Measurements from ENCODE around the gene ZNF682. TPM values are rescaled to one million over a fixed set of nuclear protein-coding genes. Genes with fewer than 3 reads are reported as not detected.
"Not testable (repeated sequence)": the region's sequence is repeated elsewhere in the genome, so short reads cannot be mapped to it uniquely, and the experiment has no call there.

The ZNF682 gene
- total RNA-seq, 1 experiment from 2014 or later = 4.5 TPM

DNA sequence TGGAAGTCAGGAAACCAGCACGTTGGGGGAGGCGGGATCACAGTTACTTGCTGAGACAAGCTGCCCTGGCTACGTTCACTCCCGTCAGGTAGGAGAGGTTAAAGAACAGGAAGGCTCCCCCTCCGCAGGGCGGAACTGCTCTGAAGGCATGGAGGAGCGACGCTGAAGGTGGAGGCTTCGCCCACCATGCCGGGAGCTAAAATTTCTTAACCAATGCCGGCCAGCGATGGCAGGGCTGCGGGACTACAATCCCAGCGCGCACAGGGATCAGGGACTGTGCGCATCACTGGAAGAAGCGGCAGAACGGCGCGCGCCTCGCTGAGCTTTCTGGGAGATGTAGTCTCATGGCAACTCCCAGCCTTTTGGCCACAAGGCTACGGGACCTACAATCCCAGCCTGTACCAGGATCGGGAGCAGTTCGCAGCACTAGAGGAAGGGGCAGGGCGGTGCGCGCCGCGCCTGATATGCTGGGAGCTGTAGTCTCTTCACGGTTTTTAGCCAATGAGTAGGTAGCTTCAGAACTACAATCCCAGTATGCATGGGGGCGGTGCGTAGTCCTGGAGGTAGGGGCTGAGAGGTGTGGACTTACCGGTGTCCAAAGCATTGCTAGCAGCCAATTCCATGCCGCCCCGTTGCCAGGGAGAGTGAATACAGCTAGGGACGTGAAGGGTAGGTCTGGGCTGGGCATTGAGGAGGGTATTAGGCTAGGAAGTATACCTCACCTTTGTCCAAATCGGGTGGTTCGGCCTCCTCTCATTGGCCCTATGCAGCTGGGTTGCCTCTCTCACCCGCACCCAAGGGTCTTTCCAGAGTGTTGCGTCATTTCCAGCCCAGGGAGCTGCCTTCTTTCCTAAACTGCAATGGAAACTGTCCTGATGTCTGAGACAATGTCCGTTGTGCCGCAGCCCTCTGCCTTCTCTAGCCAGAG is 12.8 kb upstream of the ZNF682 start:
- peak overlapping the region; percentile 94 for H3K27ac ChIP-seq (ENCODE audit: low read length)
- CTCF ChIA-PET = no interaction called here

DNA sequence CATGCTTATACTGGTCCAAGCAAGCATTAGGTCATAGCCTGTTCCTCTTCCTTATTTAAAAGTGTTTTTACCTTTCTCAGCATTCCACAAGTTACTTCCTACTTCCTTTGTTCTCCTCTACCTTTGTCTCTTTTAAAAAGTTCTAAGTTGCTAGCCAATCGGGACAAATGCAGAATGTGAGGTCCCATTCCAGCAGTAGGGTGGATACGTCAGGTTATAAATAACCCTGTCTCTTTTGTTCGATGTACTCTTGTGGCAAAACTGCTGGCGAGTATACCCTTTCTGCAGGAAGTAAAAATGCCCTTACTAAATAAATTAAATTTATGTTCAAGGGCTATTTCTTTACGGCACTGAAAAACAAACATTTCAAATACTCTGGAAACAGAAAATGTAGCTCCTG is 6.4 kb upstream of the ZNF682 start:
- CTCF ChIA-PET; H3K27ac ChIP-seq (ENCODE audit: low read length); H3K9me3 ChIP-seq (ENCODE audit: control insufficient read depth, insufficient read depth, low read depth, low read length); intact Hi-C loops (cut with micrococcal nuclease; ENCODE audit: unreplicated experiment); DNase-seq (ENCODE audit: low read depth, low spot score); BruUV-seq (replicated peaks); H3K36me3 ChIP-seq (ENCODE audit: control insufficient read depth, insufficient read depth, low read length); ATAC-seq; H3K27me3 ChIP-seq (ENCODE audit: control insufficient read depth, insufficient read depth, low read length); H3K4me3 ChIP-seq (ENCODE audit: low read depth in 2 of 2, low read length in 2 of 2); H3K4me1 ChIP-seq (ENCODE audit: control insufficient read depth, insufficient read depth, low read length); POLR2A ChIA-PET; in situ Hi-C loops (cut with HindIII; ENCODE audit: low pct_unique_long_range_greater_than_20kb, low sequenced_read_pairs): not testable (repeated sequence)

More for the DNA sequence above, 12.8 kb upstream of the ZNF682 start:
- intact Hi-C loops (cut with micrococcal nuclease; ENCODE audit: unreplicated experiment) (no loop called here), in situ Hi-C loops (cut with HindIII; ENCODE audit: low pct_unique_long_range_greater_than_20kb, low sequenced_read_pairs) (no loop called here)
- TF ChIP-seq, protein P1, sequence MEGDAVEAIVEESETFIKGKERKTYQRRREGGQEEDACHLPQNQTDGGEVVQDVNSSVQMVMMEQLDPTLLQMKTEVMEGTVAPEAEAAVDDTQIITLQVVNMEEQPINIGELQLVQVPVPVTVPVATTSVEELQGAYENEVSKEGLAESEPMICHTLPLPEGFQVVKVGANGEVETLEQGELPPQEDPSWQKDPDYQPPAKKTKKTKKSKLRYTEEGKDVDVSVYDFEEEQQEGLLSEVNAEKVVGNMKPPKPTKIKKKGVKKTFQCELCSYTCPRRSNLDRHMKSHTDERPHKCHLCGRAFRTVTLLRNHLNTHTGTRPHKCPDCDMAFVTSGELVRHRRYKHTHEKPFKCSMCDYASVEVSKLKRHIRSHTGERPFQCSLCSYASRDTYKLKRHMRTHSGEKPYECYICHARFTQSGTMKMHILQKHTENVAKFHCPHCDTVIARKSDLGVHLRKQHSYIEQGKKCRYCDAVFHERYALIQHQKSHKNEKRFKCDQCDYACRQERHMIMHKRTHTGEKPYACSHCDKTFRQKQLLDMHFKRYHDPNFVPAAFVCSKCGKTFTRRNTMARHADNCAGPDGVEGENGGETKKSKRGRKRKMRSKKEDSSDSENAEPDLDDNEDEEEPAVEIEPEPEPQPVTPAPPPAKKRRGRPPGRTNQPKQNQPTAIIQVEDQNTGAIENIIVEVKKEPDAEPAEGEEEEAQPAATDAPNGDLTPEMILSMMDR (IDR thresholded peaks at IDR 0.05) = no peak
- TF ChIP-seq SIN3A (IDR thresholded peaks at IDR 0.05; ENCODE audit: borderline replicate concordance, insufficient read depth, low read depth, low read length) (no peak), TCF7L2 (IDR thresholded peaks at IDR 0.05; ENCODE audit: low read depth, low read length) (peak; percentile 53; the same call in 1 of the 2 replicates), POLR2AphosphoS5 (IDR thresholded peaks at IDR 0.05; ENCODE audit: low read depth, low read length) (peak; percentile 40)
- TF ChIP-seq, protein P2, sequence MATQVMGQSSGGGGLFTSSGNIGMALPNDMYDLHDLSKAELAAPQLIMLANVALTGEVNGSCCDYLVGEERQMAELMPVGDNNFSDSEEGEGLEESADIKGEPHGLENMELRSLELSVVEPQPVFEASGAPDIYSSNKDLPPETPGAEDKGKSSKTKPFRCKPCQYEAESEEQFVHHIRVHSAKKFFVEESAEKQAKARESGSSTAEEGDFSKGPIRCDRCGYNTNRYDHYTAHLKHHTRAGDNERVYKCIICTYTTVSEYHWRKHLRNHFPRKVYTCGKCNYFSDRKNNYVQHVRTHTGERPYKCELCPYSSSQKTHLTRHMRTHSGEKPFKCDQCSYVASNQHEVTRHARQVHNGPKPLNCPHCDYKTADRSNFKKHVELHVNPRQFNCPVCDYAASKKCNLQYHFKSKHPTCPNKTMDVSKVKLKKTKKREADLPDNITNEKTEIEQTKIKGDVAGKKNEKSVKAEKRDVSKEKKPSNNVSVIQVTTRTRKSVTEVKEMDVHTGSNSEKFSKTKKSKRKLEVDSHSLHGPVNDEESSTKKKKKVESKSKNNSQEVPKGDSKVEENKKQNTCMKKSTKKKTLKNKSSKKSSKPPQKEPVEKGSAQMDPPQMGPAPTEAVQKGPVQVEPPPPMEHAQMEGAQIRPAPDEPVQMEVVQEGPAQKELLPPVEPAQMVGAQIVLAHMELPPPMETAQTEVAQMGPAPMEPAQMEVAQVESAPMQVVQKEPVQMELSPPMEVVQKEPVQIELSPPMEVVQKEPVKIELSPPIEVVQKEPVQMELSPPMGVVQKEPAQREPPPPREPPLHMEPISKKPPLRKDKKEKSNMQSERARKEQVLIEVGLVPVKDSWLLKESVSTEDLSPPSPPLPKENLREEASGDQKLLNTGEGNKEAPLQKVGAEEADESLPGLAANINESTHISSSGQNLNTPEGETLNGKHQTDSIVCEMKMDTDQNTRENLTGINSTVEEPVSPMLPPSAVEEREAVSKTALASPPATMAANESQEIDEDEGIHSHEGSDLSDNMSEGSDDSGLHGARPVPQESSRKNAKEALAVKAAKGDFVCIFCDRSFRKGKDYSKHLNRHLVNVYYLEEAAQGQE (IDR thresholded peaks at IDR 0.05; ENCODE audit: insufficient read depth in 1 of 2, low read depth in 2 of 2, low read length in 1 of 2) = no peak
- peak overlapping the region; percentile 70 to 93 for H3K4me3 ChIP-seq (ENCODE audit: low read depth in 2 of 2, low read length in 2 of 2)
- DNase-seq (ENCODE audit: low read depth, low spot score) = peak; percentile 86
- peak; percentile 100 for ATAC-seq
- no peaks in the 10 kb centered on the region for H3K36me3 ChIP-seq (ENCODE audit: control insufficient read depth, insufficient read depth, low read length)
- H3K4me1 ChIP-seq (ENCODE audit: control insufficient read depth, insufficient read depth, low read length) = no peaks in the 10 kb centered on the region
- no peaks in the 10 kb centered on the region; the same call in 1 of the 2 replicates for H3K9me3 ChIP-seq (ENCODE audit: control insufficient read depth, insufficient read depth, low read depth, low read length)
- POLR2A ChIA-PET = interaction anchor here (0.7 to 1.1 kb wide), 2 partner anchors 25 to 27 kb away, joined by 3 read pairs; partner anchors contain the start of gene ZNF90
- BruUV-seq (replicated peaks) = no TSS peak
- H3K27me3 ChIP-seq (ENCODE audit: control insufficient read depth, insufficient read depth, low read length) = no peaks in the 10 kb centered on the region

DNA sequence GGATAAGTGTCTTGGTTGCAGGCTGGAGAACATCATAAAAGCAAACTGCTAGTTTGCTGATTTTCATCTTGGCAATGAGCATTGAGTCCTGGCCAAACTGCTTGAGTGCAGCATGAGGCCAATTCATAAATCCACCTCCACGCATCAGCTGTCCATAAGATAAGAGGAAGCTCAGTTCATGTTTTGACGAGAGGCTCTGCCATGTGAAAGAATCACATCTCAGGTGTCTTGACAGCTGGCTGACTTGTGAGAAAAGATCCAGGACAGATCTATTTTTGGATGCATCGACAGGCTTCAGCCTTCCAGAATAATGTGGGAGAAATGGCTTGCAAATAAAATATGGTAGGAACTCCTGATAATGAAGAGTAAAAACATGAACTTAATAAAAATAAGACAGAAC is 5.4 kb upstream of the ZNF682 start:
- in situ Hi-C loops (cut with HindIII; ENCODE audit: low pct_unique_long_range_greater_than_20kb, low sequenced_read_pairs) = no loop called here

More for the DNA sequence above, 5.4 kb upstream of the ZNF682 start:
- no peak overlapping the region for H3K4me3 ChIP-seq (ENCODE audit: low read depth in 2 of 2, low read length in 2 of 2)
- no TSS peak for BruUV-seq (replicated peaks)
- intact Hi-C loops (cut with micrococcal nuclease; ENCODE audit: unreplicated experiment) = no loop called here
- ChIA-PET POLR2A (no interaction called here), CTCF (no interaction called here)
- TF ChIP-seq TCF7L2 (IDR thresholded peaks at IDR 0.05; ENCODE audit: low read depth, low read length) (no peak), SIN3A (IDR thresholded peaks at IDR 0.05; ENCODE audit: borderline replicate concordance, insufficient read depth, low read depth, low read length) (no peak), POLR2AphosphoS5 (IDR thresholded peaks at IDR 0.05; ENCODE audit: low read depth, low read length) (no peak)
- TF ChIP-seq, protein P1 (IDR thresholded peaks at IDR 0.05) = no peak
- TF ChIP-seq, protein P2 (IDR thresholded peaks at IDR 0.05; ENCODE audit: insufficient read depth in 1 of 2, low read depth in 2 of 2, low read length in 1 of 2) = no peak
- no peaks in the 10 kb centered on the region for H3K36me3 ChIP-seq (ENCODE audit: control insufficient read depth, insufficient read depth, low read length)
- H3K9me3 ChIP-seq (ENCODE audit: control insufficient read depth, insufficient read depth, low read depth, low read length) = no peaks in the 10 kb centered on the region
- H3K27me3 ChIP-seq (ENCODE audit: control insufficient read depth, insufficient read depth, low read length) = no peaks in the 10 kb centered on the region
- no peaks in the 10 kb centered on the region for H3K4me1 ChIP-seq (ENCODE audit: control insufficient read depth, insufficient read depth, low read length)
- DNase-seq (ENCODE audit: low read depth, low spot score) (no peak), ATAC-seq (no peak)
- H3K27ac ChIP-seq (ENCODE audit: low read length) = no peak overlapping the region

Measured in Panc1 (cell line).